Fibroblast of pulmonary artery (primary cell): Measurements from ENCODE around the gene FRRS1.
A peak's percentile ranks its signal among the peaks of the same experiment; 100 is the strongest.

Experiments used
- DNase-seq: peaks from one replicate; pipeline ENCODE4 v3.0.0-alpha.2; 2010; ENCODE audit warnings: low read depth
- H3K4me3 ChIP-seq: replicated peaks from 2 replicates; pipeline ENCODE4 v1.5.1; 2011; ENCODE audit warnings: low read depth, mild to moderate bottlenecking, control low read depth, low read length, moderate library complexity
- CTCF ChIP-seq: IDR thresholded peaks from 2 replicates; pipeline ENCODE4 v1.5.1; 2011; ENCODE audit warnings: mild to moderate bottlenecking, control low read depth, low read length, inconsistent platforms; ENCODE audit errors: missing control alignments

The FRRS1 gene

GRCh38 chr1:99723251-99723650 lies 43.2 kb downstream of the FRRS1 start:
- no peak overlapping the region for H3K4me3 ChIP-seq
- no peak for DNase-seq
- no peak for TF ChIP-seq CTCF

GRCh38 chr1:99717005-99717404 lies 49.4 kb downstream of the FRRS1 start:
- no peak for TF ChIP-seq CTCF
- DNase-seq = no peak
- H3K4me3 ChIP-seq = no peak overlapping the region

GRCh38 chr1:99713006-99713405 lies 53.4 kb downstream of the FRRS1 start:
- DNase-seq = no peak
- TF ChIP-seq CTCF = no peak
- H3K4me3 ChIP-seq = no peak overlapping the region

GRCh38 chr1:99710994-99711393 lies 55.4 kb downstream of the FRRS1 start:
- no peak for TF ChIP-seq CTCF
- no peak for DNase-seq
- H3K4me3 ChIP-seq = no peak overlapping the region

DNA sequence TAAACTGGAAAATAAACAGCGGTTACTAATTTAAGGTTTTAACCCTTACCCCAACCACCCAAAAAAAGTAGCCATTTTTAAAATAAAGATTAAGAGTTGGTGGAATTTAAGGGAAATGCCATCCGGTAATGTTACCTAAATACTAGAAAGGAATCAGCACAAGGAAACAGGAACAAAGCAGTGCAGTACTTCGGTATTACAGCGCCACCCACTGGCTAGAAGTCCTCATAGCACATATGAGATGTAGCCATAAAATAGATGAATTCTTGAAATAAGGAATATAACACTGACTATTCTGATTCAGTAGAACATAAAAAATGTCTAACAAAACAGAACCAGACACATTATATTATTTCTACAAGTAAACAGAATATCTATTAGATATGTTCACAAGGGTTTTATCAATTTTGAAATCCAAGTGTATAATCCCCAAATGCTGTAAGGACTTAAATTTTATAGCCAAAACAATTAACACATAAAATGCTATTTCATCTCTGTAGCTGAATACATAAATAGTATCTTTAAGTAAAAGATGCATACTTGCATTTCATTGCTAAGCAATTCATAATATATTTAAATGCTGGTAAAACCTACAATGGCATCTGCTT lies 58.8 kb downstream of the FRRS1 start:
- peak; percentile 85 for DNase-seq
- TF ChIP-seq CTCF = peak; percentile 86
- H3K4me3 ChIP-seq = no peak overlapping the region

- DNase-seq = peak; percentile 36
- TF ChIP-seq CTCF = no peak
- no peak overlapping the region for H3K4me3 ChIP-seq
Observed at GRCh38 chr1:99705385-99705784, 61.0 kb downstream of the FRRS1 start.

DNA sequence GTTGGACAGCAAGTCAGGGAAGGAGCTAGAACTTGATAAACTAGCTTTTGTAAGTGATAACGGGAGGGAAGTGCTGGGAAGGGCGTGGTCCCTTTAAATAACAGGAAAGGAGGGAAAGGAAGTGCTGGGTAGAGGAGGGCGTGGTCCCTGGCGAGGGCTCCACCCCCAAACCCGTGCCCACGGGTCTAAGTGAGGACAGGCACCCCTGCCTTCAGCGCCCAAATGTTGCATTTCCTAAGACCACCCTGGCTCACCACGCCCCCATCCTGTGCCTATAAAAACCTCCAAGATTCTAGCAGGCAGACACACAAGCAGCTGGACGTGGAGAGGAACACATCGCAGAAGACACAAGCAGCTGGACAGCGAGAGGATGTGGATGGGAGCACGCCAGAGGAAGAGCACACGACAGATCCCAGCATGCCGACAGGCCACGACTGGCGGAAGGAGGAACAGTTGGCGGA lies 62.0 kb downstream of the FRRS1 start:
- H3K4me3 ChIP-seq = no peak overlapping the region
- TF ChIP-seq CTCF = no peak
- no peak for DNase-seq
